OCI-LY1 (cell line): ENCODE measurements around the gene SCPEP1.
A peak's percentile ranks its signal among the peaks of the same experiment; 100 is the strongest.

ENCODE experiments used
- H2AFZ ChIP-seq: fragments of 200-600 bp; sonication (generic), shearing (Covaris generic); 2 replicates; pipeline ENCODE4 v1.6.0; 2014; ENCODE audit warnings: antibody characterized with exemption, mild to moderate bottlenecking, low read length
- H3F3A ChIP-seq: fragments of 200-600 bp; sonication (generic), shearing (Covaris generic); 2 replicates; pipeline ENCODE4 v1.6.0; 2014; ENCODE audit warnings: mild to moderate bottlenecking, antibody characterized with exemption, low read length, moderate library complexity; ENCODE audit not compliant: insufficient read depth
- H3K27ac ChIP-seq: fragments of 200-600 bp; sonication (generic); 2 replicates; pipeline ENCODE4 v1.5.1; 2014; ENCODE audit warnings: low read length, mixed run types, mild to moderate bottlenecking, low read depth; ENCODE audit not compliant: poor library complexity, severe bottlenecking
- H3K27me3 ChIP-seq: fragments of 200-600 bp; sonication (generic); 2 replicates; pipeline ENCODE4 v1.6.0; 2014; ENCODE audit warnings: antibody characterized with exemption, mild to moderate bottlenecking, low read length, moderate library complexity; ENCODE audit not compliant: insufficient read depth
- H3K36me3 ChIP-seq: fragments of 200-600 bp; sonication (generic); 2 replicates; pipeline ENCODE4 v1.6.1; 2014; ENCODE audit warnings: mild to moderate bottlenecking, antibody characterized with exemption, low read length, moderate library complexity, mixed read lengths; ENCODE audit not compliant: insufficient read depth
- H3K4me1 ChIP-seq: fragments of 200-600 bp; sonication (generic); 2 replicates; pipeline ENCODE4 v1.5.1; 2014; ENCODE audit warnings: mild to moderate bottlenecking, low read length, moderate library complexity; ENCODE audit not compliant: insufficient read depth, severe bottlenecking
- H3K4me2 ChIP-seq: fragments of 200-600 bp; sonication (generic), shearing (Covaris generic); 2 replicates; pipeline ENCODE4 v1.6.1; 2014; ENCODE audit warnings: low read length
- H3K4me3 ChIP-seq: fragments of 200-600 bp; sonication (generic); 2 replicates; pipeline ENCODE4 v1.5.1; 2014; ENCODE audit warnings: low read length, low read depth, mild to moderate bottlenecking, mixed read lengths; ENCODE audit not compliant: poor library complexity, severe bottlenecking
- H3K79me2 ChIP-seq: fragments of 200-600 bp; shearing (Covaris generic); 2 replicates; pipeline ENCODE4 v1.6.1; 2016; ENCODE audit warnings: mixed run types, low read length, mixed read lengths; ENCODE audit not compliant: insufficient read depth
- H3K9ac ChIP-seq: fragments of 200-600 bp; sonication (generic), shearing (Covaris generic); 2 replicates; pipeline ENCODE4 v1.6.1; 2014; ENCODE audit warnings: mild to moderate bottlenecking, low read length, mixed read lengths
- H3K9me2 ChIP-seq: fragments of 200-600 bp; sonication (generic), shearing (Covaris generic); 2 replicates; pipeline ENCODE4 v1.6.1; 2014; ENCODE audit warnings: low read depth, mild to moderate bottlenecking, low read length, mixed read lengths
- H3K9me3 ChIP-seq: fragments of 200-600 bp; shearing (Covaris generic); 2 replicates; pipeline ENCODE4 v1.6.1; 2014; ENCODE audit warnings: low read length, mixed read lengths
- H4K20me1 ChIP-seq: fragments of 200-600 bp; sonication (generic), shearing (Covaris generic); 2 replicates; pipeline ENCODE4 v1.6.0; 2016; ENCODE audit warnings: mild to moderate bottlenecking, low read length; ENCODE audit not compliant: insufficient read depth
- EZH2 ChIP-seq: fragments of 200-600 bp; sonication (generic), shearing (Covaris generic); IDR thresholded peaks from 2 replicates; pipeline ENCODE4 v1.8.0; 2017; ENCODE audit warnings: borderline replicate concordance, mixed run types, mild to moderate bottlenecking, antibody characterized with exemption, low read length, moderate library complexity, mixed read lengths
- TF ChIP-seq, protein P1 (sequence below): fragments of 200-600 bp; sonication (generic), shearing (Covaris generic); IDR thresholded peaks from 2 replicates; pipeline ENCODE4 v1.5.1; 2017; ENCODE audit warnings: mild to moderate bottlenecking, antibody characterized with exemption, low read length, moderate library complexity, mixed read lengths

Gene SCPEP1

GRCh38 chr17:57043276-57043675 lies 65.3 kb downstream of the SCPEP1 start:
- no peak overlapping the region for H3K9ac ChIP-seq
- H3K4me1 ChIP-seq: no peaks in the 10 kb centered on the region
- H3K9me2 ChIP-seq: no peaks in the 10 kb centered on the region
- TF ChIP-seq, protein P1, sequence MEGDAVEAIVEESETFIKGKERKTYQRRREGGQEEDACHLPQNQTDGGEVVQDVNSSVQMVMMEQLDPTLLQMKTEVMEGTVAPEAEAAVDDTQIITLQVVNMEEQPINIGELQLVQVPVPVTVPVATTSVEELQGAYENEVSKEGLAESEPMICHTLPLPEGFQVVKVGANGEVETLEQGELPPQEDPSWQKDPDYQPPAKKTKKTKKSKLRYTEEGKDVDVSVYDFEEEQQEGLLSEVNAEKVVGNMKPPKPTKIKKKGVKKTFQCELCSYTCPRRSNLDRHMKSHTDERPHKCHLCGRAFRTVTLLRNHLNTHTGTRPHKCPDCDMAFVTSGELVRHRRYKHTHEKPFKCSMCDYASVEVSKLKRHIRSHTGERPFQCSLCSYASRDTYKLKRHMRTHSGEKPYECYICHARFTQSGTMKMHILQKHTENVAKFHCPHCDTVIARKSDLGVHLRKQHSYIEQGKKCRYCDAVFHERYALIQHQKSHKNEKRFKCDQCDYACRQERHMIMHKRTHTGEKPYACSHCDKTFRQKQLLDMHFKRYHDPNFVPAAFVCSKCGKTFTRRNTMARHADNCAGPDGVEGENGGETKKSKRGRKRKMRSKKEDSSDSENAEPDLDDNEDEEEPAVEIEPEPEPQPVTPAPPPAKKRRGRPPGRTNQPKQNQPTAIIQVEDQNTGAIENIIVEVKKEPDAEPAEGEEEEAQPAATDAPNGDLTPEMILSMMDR: no peak
- TF ChIP-seq EZH2: no peak
- no peaks in the 10 kb centered on the region for H3K79me2 ChIP-seq
- no peak overlapping the region for H2AFZ ChIP-seq
- H3K9me3 ChIP-seq: no peaks in the 10 kb centered on the region
- H3K4me2 ChIP-seq: no peak overlapping the region
- no peaks in the 10 kb centered on the region for H3F3A ChIP-seq
- H3K4me3 ChIP-seq: no peak overlapping the region
- H4K20me1 ChIP-seq: no peaks in the 10 kb centered on the region
- H3K27me3 ChIP-seq: peaks cover 21% of the 10 kb centered on the region; the same call in 1 of the 2 replicates
- no peak overlapping the region for H3K27ac ChIP-seq
- no peaks in the 10 kb centered on the region for H3K36me3 ChIP-seq

GRCh38 chr17:57044976-57045867 lies 67.3 kb downstream of the SCPEP1 start:
- Histone ChIP-seq H2AFZ (no peak overlapping the region), H3K27ac (no peak overlapping the region), H3K79me2 (no peaks in the 10 kb centered on the region), H3K4me2 (no peak overlapping the region), H3K4me1 (no peaks in the 10 kb centered on the region), H3K9ac (no peak overlapping the region), H3F3A (no peaks in the 10 kb centered on the region), H4K20me1 (no peaks in the 10 kb centered on the region), H3K9me3 (no peaks in the 10 kb centered on the region), H3K27me3 (peaks cover 13% of the 10 kb centered on the region; the same call in 1 of the 2 replicates), H3K4me3 (no peak overlapping the region), H3K9me2 (no peaks in the 10 kb centered on the region), H3K36me3 (no peaks in the 10 kb centered on the region)
- TF ChIP-seq EZH2: no peak

DNA sequence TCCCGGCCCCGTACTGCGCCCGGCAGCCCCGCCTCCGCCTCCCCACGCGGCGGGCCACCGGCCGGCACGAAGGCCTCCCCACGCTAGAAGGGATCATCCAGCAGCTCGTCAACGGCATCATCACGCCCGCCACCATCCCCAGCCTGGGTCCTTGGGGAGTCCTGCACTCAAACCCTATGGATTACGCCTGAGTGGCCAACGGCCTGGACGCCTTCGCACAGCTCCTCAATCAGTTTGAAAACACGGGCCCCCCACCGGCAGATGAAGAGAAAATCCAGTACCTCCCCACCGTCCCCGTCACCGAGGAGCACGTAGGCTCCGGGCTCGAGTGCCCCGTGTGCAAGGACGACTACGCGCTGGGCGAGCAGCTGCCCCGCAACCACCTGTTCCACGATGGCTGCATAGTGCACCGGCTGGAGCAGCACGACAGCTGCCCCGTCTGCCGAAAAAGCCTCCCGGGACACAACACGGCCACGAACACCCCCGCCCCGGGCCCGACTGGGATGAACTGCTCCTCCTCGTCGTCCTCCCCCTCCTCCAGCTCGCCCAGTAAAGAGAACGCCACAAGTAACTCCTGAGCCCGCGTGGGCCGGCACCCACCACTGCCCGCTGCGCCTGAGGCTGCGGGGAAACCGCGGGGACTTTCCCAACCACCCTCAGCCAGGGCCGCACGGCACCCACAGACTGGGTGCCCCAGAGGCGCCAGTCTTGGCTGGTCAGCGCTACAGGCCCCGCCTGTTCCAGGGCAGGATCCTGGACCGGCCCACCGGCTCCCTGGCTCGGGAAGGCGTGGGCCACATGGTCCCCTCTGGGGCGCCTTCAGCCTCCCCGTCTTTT lies 68.2 kb downstream of the SCPEP1 start:
- H2AFZ ChIP-seq: no peak overlapping the region
- H3K4me3 ChIP-seq: no peak overlapping the region
- H3K4me2 ChIP-seq: peak overlapping the region; percentile 19; the same call in 1 of the 2 replicates

More for the DNA sequence above, 68.2 kb downstream of the SCPEP1 start:
- Histone ChIP-seq H3K9me3 (no peaks in the 10 kb centered on the region), H3K27me3 (peaks cover 13% of the 10 kb centered on the region; the same call in 1 of the 2 replicates), H3K9me2 (no peaks in the 10 kb centered on the region), H3F3A (no peaks in the 10 kb centered on the region), H3K27ac (no peak overlapping the region), H3K9ac (no peak overlapping the region), H3K4me1 (no peaks in the 10 kb centered on the region), H3K79me2 (no peaks in the 10 kb centered on the region), H3K36me3 (no peaks in the 10 kb centered on the region), H4K20me1 (no peaks in the 10 kb centered on the region)
- TF ChIP-seq, protein P1: no peak
- TF ChIP-seq EZH2: no peak
